ENCODE measurements around the gene MYB. TPM values are rescaled to one million over a fixed set of nuclear protein-coding genes. Genes with fewer than 3 reads are reported as not detected.

Gene MYB
- total and polyA plus RNA-seq, 2 of the 4 experiments (the other 2 are of a cell fraction), result 0.44 to 0.90 TPM

DNA sequence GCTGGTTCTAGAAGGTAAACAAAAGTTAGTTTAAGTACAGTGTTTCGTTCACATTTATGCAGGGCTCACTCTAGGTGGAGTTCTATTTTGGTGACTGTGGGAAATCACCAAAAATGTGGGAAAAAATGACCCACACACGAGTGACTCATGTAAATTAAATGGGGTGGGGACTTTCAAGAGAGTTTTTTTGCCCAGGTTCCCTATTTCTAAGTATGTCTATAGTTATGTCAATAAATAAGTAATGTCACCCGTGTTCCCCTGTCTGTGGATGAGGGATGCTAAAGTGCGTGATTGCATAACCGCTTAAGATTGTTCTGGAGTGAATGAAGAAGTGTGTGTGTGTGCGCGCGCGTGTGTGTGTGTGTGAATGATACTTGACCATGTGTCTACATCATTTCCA lies 69.1 kb downstream of the MYB start:
- no TSS peak for BruUV-seq (replicated peaks)
- CTCF ChIA-PET, result no interaction called here

More for the DNA sequence above, 69.1 kb downstream of the MYB start:
- Histone ChIP-seq H3K9me3 (ENCODE audit: control insufficient read depth, insufficient read depth, low read length) (no peaks in the 10 kb centered on the region), H2AK5ac (ENCODE audit: low read depth, low read length) (no peak overlapping the region), H3K4me2 (ENCODE audit: low read depth, low read length) (no peak overlapping the region), H3K14ac (replicated peaks; ENCODE audit: low read depth, low read length) (no peak overlapping the region), H3K4me1 (ENCODE audit: control insufficient read depth, insufficient read depth, low read length) (no peaks in the 10 kb centered on the region; the same call in 1 of the 2 replicates), H3K27me3 (ENCODE audit: control insufficient read depth, insufficient read depth, low read length) (no peaks in the 10 kb centered on the region), H4K5ac (ENCODE audit: low read depth, low read length) (no peak overlapping the region), H3K23ac (ENCODE audit: low read depth, low read length) (no peak overlapping the region), H3K56ac (ENCODE audit: extremely low read depth, insufficient read depth, low read length) (no peak overlapping the region), H2BK15ac (ENCODE audit: low read depth, low read length) (no peak overlapping the region), H3K79me1 (ENCODE audit: low read depth in 1 of 2, low read length in 2 of 2) (no peaks in the 10 kb centered on the region), H4K8ac (ENCODE audit: low read depth in 2 of 2, low read length in 2 of 2) (no peak overlapping the region), H4K91ac (ENCODE audit: insufficient read depth, low read depth, low read length) (no peak overlapping the region), H3K4me3 (ENCODE audit: insufficient read depth, low read depth, low read length) (no peak overlapping the region), H3K36me3 (ENCODE audit: control insufficient read depth, insufficient read depth, low read length) (no peaks in the 10 kb centered on the region), H4K20me1 (ENCODE audit: insufficient read depth, low read length) (no peaks in the 10 kb centered on the region), H3K27ac (ENCODE audit: insufficient read depth, low read length) (no peak overlapping the region), H2BK20ac (ENCODE audit: low read depth, low read length) (no peak overlapping the region), H3K9me1 (ENCODE audit: insufficient read depth, low read length) (no peaks in the 10 kb centered on the region), H2BK5ac (ENCODE audit: low read depth, low read length, poor library complexity, severe bottlenecking) (no peak overlapping the region), H2AK9ac (replicated peaks; ENCODE audit: low read depth, low read length, poor library complexity) (no peak overlapping the region), H2AFZ (replicated peaks; ENCODE audit: low read length, poor library complexity) (no peak overlapping the region), H3K18ac (ENCODE audit: low read depth, low read length) (no peak overlapping the region), H3K9ac (ENCODE audit: low read depth, low read length) (no peak overlapping the region), H2BK120ac (ENCODE audit: low read depth, low read length) (no peak overlapping the region), H3K4ac (ENCODE audit: low read depth, low read length) (no peak overlapping the region)
- DNase-seq, result no peak
- intact Hi-C loops (cut with micrococcal nuclease) (no loop called here), in situ Hi-C loops (cut with MboI; ENCODE audit: low sequenced_read_pairs) (no loop called here), dilution Hi-C loops (cut with HindIII; ENCODE audit: low sequenced_read_pairs, unreplicated experiment) (no loop called here)
- POLR2A ChIA-PET (ENCODE audit: unreplicated experiment), result no interaction called here
- ATAC-seq (ENCODE audit: low read depth), result no peak
- TF ChIP-seq CEBPB (IDR thresholded peaks at IDR 0.05; ENCODE audit: low read depth, low read length), result peak; percentile 43; the same call in 1 of the 2 replicates
- TF ChIP-seq BHLHE40 (IDR thresholded peaks at IDR 0.05; ENCODE audit: low read depth, low read length), result no peak
- no CpG with 5 or more reads among the region's 9 CpGs for WGBS, 2 experiments (ENCODE audit: extremely low coverage in 2 of 2, insufficient read length in 1 of 2)

Measured in IMR-90 (cell line).